Measurements from ENCODE around the gene PPP1R10. TPM values are rescaled to one million over a fixed set of nuclear protein-coding genes. Genes with fewer than 3 reads are reported as not detected.

The PPP1R10 gene
- total and polyA plus RNA-seq, 2 of the 13 experiments (the other 11 are each of a cell fraction or from before 2014, with no cell fraction given): 26.3 to 38.4 TPM

DNA sequence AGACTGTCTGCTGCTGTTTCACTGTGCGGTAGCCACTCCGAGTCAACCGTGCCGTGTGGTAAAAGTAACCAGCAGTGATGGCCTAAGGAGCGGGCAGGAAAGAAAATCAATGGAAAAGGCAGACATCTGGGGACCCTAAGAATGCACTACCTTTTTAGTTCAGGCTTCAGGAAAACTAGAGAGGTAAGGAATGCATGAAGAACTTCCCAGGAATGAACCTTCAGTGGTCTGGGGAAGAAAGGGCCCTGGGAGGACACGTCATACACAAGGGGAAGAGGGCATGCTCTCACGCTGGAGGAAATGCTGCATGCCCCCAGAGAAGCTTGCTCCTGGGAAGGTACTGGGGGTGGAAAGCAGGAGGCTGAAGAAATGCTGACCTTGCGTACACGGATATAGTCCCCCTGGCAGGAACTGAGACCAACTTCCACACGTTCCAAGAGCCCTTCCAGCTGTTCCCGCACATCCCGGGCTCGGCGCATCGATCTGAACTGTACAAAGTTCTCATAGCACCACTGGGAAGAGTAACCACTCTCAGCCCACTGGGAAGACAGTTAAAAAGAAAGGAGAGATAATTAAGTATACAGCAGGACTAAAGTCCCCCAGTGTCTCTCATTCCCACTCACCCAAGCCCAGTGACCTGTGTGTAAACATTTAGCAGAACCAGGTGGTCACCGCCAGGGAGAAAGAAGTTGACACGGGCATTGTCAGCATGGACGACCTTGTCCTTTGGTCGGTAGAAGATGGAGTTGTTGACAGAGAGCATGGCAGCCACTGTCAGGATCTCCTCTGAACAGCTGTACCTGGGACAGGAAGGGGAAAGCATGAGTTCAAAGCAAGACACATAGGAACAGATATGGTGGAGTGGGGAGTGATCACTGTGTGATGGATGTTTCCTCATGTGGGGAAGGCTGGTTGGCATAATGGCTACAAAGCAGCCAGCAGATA, 38.0 kb upstream of the PPP1R10 start (continued):
- TF ChIP-seq, protein P1, sequence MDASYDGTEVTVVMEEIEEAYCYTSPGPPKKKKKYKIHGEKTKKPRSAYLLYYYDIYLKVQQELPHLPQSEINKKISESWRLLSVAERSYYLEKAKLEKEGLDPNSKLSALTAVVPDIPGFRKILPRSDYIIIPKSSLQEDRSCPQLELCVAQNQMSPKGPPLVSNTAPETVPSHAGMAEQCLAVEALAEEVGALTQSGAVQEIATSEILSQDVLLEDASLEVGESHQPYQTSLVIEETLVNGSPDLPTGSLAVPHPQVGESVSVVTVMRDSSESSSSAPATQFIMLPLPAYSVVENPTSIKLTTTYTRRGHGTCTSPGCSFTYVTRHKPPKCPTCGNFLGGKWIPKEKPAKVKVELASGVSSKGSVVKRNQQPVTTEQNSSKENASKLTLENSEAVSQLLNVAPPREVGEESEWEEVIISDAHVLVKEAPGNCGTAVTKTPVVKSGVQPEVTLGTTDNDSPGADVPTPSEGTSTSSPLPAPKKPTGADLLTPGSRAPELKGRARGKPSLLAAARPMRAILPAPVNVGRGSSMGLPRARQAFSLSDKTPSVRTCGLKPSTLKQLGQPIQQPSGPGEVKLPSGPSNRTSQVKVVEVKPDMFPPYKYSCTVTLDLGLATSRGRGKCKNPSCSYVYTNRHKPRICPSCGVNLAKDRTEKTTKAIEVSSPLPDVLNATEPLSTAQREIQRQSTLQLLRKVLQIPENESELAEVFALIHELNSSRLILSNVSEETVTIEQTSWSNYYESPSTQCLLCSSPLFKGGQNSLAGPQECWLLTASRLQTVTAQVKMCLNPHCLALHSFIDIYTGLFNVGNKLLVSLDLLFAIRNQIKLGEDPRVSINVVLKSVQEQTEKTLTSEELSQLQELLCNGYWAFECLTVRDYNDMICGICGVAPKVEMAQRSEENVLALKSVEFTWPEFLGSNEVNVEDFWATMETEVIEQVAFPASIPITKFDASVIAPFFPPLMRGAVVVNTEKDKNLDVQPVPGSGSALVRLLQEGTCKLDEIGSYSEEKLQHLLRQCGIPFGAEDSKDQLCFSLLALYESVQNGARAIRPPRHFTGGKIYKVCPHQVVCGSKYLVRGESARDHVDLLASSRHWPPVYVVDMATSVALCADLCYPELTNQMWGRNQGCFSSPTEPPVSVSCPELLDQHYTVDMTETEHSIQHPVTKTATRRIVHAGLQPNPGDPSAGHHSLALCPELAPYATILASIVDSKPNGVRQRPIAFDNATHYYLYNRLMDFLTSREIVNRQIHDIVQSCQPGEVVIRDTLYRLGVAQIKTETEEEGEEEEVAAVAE (CRISPR knock-in tag; IDR thresholded peaks at IDR 0.05; ENCODE audit: borderline replicate concordance): peak; percentile 30; the same call in 1 of the 2 replicates
- peak; percentile 90 for TF ChIP-seq BORCS8-MEF2B (CRISPR knock-in tag; IDR thresholded peaks at IDR 0.05)
- TF ChIP-seq ZNF619 (CRISPR knock-in tag; IDR thresholded peaks at IDR 0.05): peak; percentile 89
- peak; percentile 93 for TF ChIP-seq ETV5 (CRISPR knock-in tag; IDR thresholded peaks at IDR 0.05; ENCODE audit: borderline replicate concordance)
- TF ChIP-seq NONO (IDR thresholded peaks at IDR 0.05): no peak
- TF ChIP-seq NONO (CRISPR knock-in tag; conservative IDR thresholded peaks at IDR 0.05): peak; percentile 97
- peak; percentile 65 for TF ChIP-seq CBX1 (IDR thresholded peaks at IDR 0.05; ENCODE audit: low read depth)
- TF ChIP-seq, protein P2, sequence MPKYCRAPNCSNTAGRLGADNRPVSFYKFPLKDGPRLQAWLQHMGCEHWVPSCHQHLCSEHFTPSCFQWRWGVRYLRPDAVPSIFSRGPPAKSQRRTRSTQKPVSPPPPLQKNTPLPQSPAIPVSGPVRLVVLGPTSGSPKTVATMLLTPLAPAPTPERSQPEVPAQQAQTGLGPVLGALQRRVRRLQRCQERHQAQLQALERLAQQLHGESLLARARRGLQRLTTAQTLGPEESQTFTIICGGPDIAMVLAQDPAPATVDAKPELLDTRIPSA (CRISPR knock-in tag; IDR thresholded peaks at IDR 0.05; ENCODE audit: borderline replicate concordance): 0 out of 2 replicates have a peak, but pooled peaks have one; percentile 60
- peak; percentile 23; the same call in 1 of the 2 replicates for TF ChIP-seq ZNF746 (CRISPR knock-in tag; IDR thresholded peaks at IDR 0.05)
- 0 out of 2 replicates have a peak, but pooled peaks have one; percentile 46 for TF ChIP-seq AKAP8 (CRISPR knock-in tag; IDR thresholded peaks at IDR 0.05)
- TF ChIP-seq, protein P3, sequence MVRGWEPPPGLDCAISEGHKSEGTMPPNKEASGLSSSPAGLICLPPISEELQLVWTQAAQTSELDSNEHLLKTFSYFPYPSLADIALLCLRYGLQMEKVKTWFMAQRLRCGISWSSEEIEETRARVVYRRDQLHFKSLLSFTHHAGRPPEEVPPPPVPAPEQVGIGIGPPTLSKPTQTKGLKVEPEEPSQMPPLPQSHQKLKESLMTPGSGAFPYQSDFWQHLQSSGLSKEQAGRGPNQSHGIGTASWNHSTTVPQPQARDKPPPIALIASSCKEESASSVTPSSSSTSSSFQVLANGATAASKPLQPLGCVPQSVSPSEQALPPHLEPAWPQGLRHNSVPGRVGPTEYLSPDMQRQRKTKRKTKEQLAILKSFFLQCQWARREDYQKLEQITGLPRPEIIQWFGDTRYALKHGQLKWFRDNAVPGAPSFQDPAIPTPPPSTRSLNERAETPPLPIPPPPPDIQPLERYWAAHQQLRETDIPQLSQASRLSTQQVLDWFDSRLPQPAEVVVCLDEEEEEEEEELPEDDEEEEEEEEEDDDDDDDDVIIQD (CRISPR knock-in tag; IDR thresholded peaks at IDR 0.05; ENCODE audit: low read depth): peak; percentile 91; the same call in 1 of the 2 replicates
- TF ChIP-seq, protein P4, sequence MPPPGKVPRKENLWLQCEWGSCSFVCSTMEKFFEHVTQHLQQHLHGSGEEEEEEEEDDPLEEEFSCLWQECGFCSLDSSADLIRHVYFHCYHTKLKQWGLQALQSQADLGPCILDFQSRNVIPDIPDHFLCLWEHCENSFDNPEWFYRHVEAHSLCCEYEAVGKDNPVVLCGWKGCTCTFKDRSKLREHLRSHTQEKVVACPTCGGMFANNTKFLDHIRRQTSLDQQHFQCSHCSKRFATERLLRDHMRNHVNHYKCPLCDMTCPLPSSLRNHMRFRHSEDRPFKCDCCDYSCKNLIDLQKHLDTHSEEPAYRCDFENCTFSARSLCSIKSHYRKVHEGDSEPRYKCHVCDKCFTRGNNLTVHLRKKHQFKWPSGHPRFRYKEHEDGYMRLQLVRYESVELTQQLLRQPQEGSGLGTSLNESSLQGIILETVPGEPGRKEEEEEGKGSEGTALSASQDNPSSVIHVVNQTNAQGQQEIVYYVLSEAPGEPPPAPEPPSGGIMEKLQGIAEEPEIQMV (CRISPR knock-in tag; IDR thresholded peaks at IDR 0.05; ENCODE audit: low read depth): peak; percentile 40
- TF ChIP-seq SRSF9 (IDR thresholded peaks at IDR 0.05; ENCODE audit: borderline replicate concordance, insufficient read depth, low read depth, low read length, poor library complexity, severe bottlenecking): no peak
- TF ChIP-seq ZNF747 (CRISPR knock-in tag; IDR thresholded peaks at IDR 0.05; ENCODE audit: borderline replicate concordance): peak; percentile 95; the same call in 1 of the 2 replicates
- TF ChIP-seq, protein P5, sequence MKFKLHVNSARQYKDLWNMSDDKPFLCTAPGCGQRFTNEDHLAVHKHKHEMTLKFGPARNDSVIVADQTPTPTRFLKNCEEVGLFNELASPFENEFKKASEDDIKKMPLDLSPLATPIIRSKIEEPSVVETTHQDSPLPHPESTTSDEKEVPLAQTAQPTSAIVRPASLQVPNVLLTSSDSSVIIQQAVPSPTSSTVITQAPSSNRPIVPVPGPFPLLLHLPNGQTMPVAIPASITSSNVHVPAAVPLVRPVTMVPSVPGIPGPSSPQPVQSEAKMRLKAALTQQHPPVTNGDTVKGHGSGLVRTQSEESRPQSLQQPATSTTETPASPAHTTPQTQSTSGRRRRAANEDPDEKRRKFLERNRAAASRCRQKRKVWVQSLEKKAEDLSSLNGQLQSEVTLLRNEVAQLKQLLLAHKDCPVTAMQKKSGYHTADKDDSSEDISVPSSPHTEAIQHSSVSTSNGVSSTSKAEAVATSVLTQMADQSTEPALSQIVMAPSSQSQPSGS (CRISPR knock-in tag; IDR thresholded peaks at IDR 0.05): peak; percentile 89
- peak; percentile 87 for TF ChIP-seq FOXA1 (IDR thresholded peaks at IDR 0.05)
- TF ChIP-seq FOXA1 (CRISPR knock-in tag; IDR thresholded peaks at IDR 0.05): peak; percentile 99
